Heart left ventricle (tissue), 13 donors: ENCODE results near the gene TGFB1.

ENCODE experiments used
- CTCF ChIP-seq, 12 donors: fragments of 200-600 bp; sonication (generic) in 4 of 12; IDR thresholded peaks; one replicate each; pipeline versions ENCODE4 v1.5.0 to v1.8.0; 2018 to 2022; ENCODE audit warnings: antibody characterized with exemption in 12 of 12, mild to moderate bottlenecking in 5 of 12
- POLR2A ChIP-seq, 2 donors: fragments of 450-650 bp; IDR thresholded peaks; one replicate each; pipeline ENCODE4 v1.6.1; 2017; ENCODE audit warnings: antibody characterized with exemption in 2 of 2, mild to moderate bottlenecking in 2 of 2, moderate library complexity in 2 of 2
- donor health status: ischemic (EF 13 %, LVEDD 7.1; RV severe dilation, severe dysfunction).
- donor health status: DM: no; HTN: yes; CAD: no.
- donor health status: DM: no; HTN: no; CAD: no.
- donor health status: ischemic (EF 25% LVEDD 6.9; RV normal size, moderate dysfunction).
- donor health status: ischemic (EF 25% LVEDD 5.7; RV mildly dilated, moderate dysfunction).
- donor health status: ischemic (EF 35%, LVEDD 5.7; RV mildly dilated, moderate dysfunction).
- donor health status: nonischemic (EF 11% LVEDD 7.7; RV severe dilation, severe dysfunction).
- donor health status: DM: yes; HTN: yes; CAD: no.
- donor health status: PGD.
- donor health status: ischemic (EF 29% LVEDD 5.4; RV normal size, mild dysfunction).
- donor health status: nonischemic (EF 23%, LVEDD 6.1; RV moderate dilation, normal function).

- TF ChIP-seq CTCF (IDR thresholded peaks at IDR 0.05), result no peak
- TF ChIP-seq POLR2A (IDR thresholded peaks at IDR 0.05), result no peak
These were observed 64.8 kb downstream of the TGFB1 start for GRCh38 chr19:41288673-41289530.
